ENCODE data around the gene EEFSEC. TPM values are rescaled to one million over a fixed set of nuclear protein-coding genes. Genes with fewer than 3 reads are reported as not detected.

Gene EEFSEC
- total and polyA plus RNA-seq, 2 of the 4 experiments (the other 2 are of a cell fraction): 4.5 to 9.3 TPM

- Histone ChIP-seq H3K79me1 (ENCODE audit: low read depth in 1 of 2, low read length in 2 of 2) (no peaks in the 10 kb centered on the region), H4K20me1 (ENCODE audit: insufficient read depth, low read length) (no peaks in the 10 kb centered on the region; the same call in 1 of the 2 replicates), H2BK120ac (ENCODE audit: low read depth, low read length) (no peak overlapping the region), H3K18ac (ENCODE audit: low read depth, low read length) (no peak overlapping the region), H2BK15ac (ENCODE audit: low read depth, low read length) (no peak overlapping the region), H3K4me2 (ENCODE audit: low read depth, low read length) (no peak overlapping the region), H3K4ac (ENCODE audit: low read depth, low read length) (no peak overlapping the region), H3K4me3 (ENCODE audit: insufficient read depth, low read depth, low read length) (no peak overlapping the region), H3K9ac (ENCODE audit: low read depth, low read length) (no peak overlapping the region), H2AK5ac (ENCODE audit: low read depth, low read length) (no peak overlapping the region), H3K27ac (ENCODE audit: insufficient read depth, low read length) (no peak overlapping the region), H4K91ac (ENCODE audit: insufficient read depth, low read depth, low read length) (no peak overlapping the region), H3K9me3 (ENCODE audit: control insufficient read depth, insufficient read depth, low read length) (no peaks in the 10 kb centered on the region), H3K56ac (ENCODE audit: extremely low read depth, insufficient read depth, low read length) (no peak overlapping the region), H2BK20ac (ENCODE audit: low read depth, low read length) (no peak overlapping the region), H3K9me1 (ENCODE audit: insufficient read depth, low read length) (no peaks in the 10 kb centered on the region), H3K36me3 (ENCODE audit: control insufficient read depth, insufficient read depth, low read length) (no peaks in the 10 kb centered on the region), H4K8ac (ENCODE audit: low read depth in 2 of 2, low read length in 2 of 2) (no peak overlapping the region), H2AK9ac (replicated peaks; ENCODE audit: low read depth, low read length, poor library complexity) (no peak overlapping the region), H4K5ac (ENCODE audit: low read depth, low read length) (no peak overlapping the region), H2BK5ac (ENCODE audit: low read depth, low read length, poor library complexity, severe bottlenecking) (no peak overlapping the region), H2AFZ (replicated peaks; ENCODE audit: low read length, poor library complexity) (no peak overlapping the region), H3K27me3 (ENCODE audit: control insufficient read depth, insufficient read depth, low read length) (no peaks in the 10 kb centered on the region), H3K14ac (replicated peaks; ENCODE audit: low read depth, low read length) (no peak overlapping the region), H3K4me1 (ENCODE audit: control insufficient read depth, insufficient read depth, low read length) (no peaks in the 10 kb centered on the region), H3K23ac (ENCODE audit: low read depth, low read length) (no peak overlapping the region)
- no TSS peak for BruUV-seq (replicated peaks)
- 60% methylated on average over 11 of the region's 16 CpGs; no CpG with 5 or more reads in 1 of the 2 experiments for WGBS, 2 experiments (ENCODE audit: extremely low coverage in 2 of 2, insufficient read length in 1 of 2)
- TF ChIP-seq CEBPB (IDR thresholded peaks at IDR 0.05; ENCODE audit: low read depth, low read length) (no peak), FOS (IDR thresholded peaks at IDR 0.05; ENCODE audit: low read depth, low read length) (no peak), SMC3 (IDR thresholded peaks at IDR 0.05; ENCODE audit: low read depth, low read length) (0 out of 2 replicates have a peak, but pooled peaks have one; percentile 13), MAFK (IDR thresholded peaks at IDR 0.05; ENCODE audit: low read depth, low read length) (no peak), NFE2L2 (IDR thresholded peaks at IDR 0.05; ENCODE audit: low read depth, low read length) (no peak), RCOR1 (IDR thresholded peaks at IDR 0.05; ENCODE audit: insufficient replicate concordance, low read length) (no peak), POLR2A (IDR thresholded peaks at IDR 0.05; ENCODE audit: low read depth, low read length) (no peak), RFX5 (IDR thresholded peaks at IDR 0.05; ENCODE audit: low read depth, low read length) (no peak), MAZ (IDR thresholded peaks at IDR 0.05; ENCODE audit: borderline replicate concordance, low read depth, low read length) (no peak), CHD1 (IDR thresholded peaks at IDR 0.05; ENCODE audit: low read depth, low read length) (no peak), BHLHE40 (IDR thresholded peaks at IDR 0.05; ENCODE audit: low read depth, low read length) (no peak), RAD21 (IDR thresholded peaks at IDR 0.05; ENCODE audit: low read length) (no peak), USF2 (IDR thresholded peaks at IDR 0.05; ENCODE audit: low read depth, low read length) (no peak)
- TF ChIP-seq, protein P1, sequence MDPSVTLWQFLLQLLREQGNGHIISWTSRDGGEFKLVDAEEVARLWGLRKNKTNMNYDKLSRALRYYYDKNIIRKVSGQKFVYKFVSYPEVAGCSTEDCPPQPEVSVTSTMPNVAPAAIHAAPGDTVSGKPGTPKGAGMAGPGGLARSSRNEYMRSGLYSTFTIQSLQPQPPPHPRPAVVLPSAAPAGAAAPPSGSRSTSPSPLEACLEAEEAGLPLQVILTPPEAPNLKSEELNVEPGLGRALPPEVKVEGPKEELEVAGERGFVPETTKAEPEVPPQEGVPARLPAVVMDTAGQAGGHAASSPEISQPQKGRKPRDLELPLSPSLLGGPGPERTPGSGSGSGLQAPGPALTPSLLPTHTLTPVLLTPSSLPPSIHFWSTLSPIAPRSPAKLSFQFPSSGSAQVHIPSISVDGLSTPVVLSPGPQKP (IDR thresholded peaks at IDR 0.05; ENCODE audit: borderline replicate concordance, low read depth, low read length): no peak
- TF ChIP-seq, protein P2, sequence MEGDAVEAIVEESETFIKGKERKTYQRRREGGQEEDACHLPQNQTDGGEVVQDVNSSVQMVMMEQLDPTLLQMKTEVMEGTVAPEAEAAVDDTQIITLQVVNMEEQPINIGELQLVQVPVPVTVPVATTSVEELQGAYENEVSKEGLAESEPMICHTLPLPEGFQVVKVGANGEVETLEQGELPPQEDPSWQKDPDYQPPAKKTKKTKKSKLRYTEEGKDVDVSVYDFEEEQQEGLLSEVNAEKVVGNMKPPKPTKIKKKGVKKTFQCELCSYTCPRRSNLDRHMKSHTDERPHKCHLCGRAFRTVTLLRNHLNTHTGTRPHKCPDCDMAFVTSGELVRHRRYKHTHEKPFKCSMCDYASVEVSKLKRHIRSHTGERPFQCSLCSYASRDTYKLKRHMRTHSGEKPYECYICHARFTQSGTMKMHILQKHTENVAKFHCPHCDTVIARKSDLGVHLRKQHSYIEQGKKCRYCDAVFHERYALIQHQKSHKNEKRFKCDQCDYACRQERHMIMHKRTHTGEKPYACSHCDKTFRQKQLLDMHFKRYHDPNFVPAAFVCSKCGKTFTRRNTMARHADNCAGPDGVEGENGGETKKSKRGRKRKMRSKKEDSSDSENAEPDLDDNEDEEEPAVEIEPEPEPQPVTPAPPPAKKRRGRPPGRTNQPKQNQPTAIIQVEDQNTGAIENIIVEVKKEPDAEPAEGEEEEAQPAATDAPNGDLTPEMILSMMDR (conservative IDR thresholded peaks at IDR 0.05; ENCODE audit: low read depth, low read length): 0 out of 2 replicates have a peak, but pooled peaks have one; percentile 3
- ATAC-seq (ENCODE audit: low read depth) (peak; percentile 35; the same call in 1 of the 2 replicates), DNase-seq (no peak)
- in situ Hi-C loops (cut with MboI; ENCODE audit: low sequenced_read_pairs) (no loop called here), intact Hi-C loops (cut with micrococcal nuclease) (no loop called here), dilution Hi-C loops (cut with HindIII; ENCODE audit: low sequenced_read_pairs, unreplicated experiment) (no loop called here)
- POLR2A ChIA-PET (ENCODE audit: unreplicated experiment): no interaction called here
- CTCF ChIA-PET: no interaction called here
These were observed 255.7 kb downstream of the EEFSEC start for GRCh38 chr3:128408693-128409623.
